ENCODE results near the gene RAB9B. TPM values are rescaled to one million over a fixed set of nuclear protein-coding genes. Genes with fewer than 3 reads are reported as not detected.

The RAB9B gene
- total RNA-seq, 1 donor from 2014 or later: 38.0 TPM

- intact Hi-C loops (cut with DNase I): no loop called here
- no peak for DNase-seq (ENCODE audit: low spot score)
Observed at GRCh38 chrX:103779141-103779789, 52.8 kb downstream of the RAB9B start.

GRCh38 chrX:103776546-103776945 lies 55.5 kb downstream of the RAB9B start, which contains the start of gene PLP1:
PLP1 (plus strand) TSS chrX:103776840; CDS start chrX:103776996, 156 bp downstream.
- intact Hi-C loops (cut with DNase I): no loop called here
- DNase-seq (ENCODE audit: low spot score): no peak

DNA sequence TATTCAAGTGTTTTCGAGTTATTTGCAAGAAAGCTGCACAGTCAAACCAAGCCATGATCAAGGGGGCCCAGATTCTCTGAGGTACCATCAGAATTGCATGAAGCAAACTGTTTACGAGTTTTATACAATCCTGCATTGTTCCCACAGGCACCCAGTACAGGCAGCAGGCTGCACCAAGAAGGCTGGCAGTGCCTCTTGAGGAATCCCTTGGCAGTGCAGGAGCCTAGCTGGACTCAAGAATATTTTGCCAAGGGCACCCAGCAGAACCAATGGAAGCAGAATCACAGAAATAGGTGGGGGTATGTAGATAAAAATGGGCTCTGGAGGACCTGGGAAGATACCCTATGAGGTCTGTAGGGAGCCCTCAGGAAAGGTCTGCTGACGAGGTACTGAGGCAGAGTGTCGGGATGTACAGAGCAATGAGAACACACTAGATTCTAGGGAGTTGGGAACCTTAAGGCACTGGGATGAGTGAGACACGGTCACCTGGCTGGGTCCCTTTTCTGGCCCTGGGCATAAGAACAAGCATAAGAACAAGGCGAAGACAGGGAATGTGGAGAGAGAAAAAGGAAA lies 57.9 kb downstream of the RAB9B start:
- DNase-seq (ENCODE audit: low spot score): no peak
- intact Hi-C loops (cut with DNase I): no loop called here

DNA sequence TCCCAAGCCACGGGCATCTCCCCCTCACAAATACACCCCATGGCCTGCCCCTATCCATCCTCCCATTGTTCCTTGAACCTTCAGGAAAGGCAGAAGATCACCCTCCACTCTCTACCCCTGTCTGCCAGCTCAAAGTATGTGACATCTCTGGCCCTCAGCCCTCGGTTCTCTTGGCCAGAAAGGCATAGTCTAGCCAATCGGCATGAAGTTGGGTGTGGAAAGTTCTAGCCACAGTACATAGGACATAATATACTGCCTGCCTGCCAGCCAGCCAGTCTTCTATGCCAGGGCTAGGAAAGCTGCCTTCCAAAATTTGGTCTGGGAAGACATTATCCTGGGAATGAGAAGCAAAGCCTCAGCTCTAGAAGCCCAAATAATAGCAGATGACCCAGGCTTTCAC lies 58.6 kb downstream of the RAB9B start:
- DNase-seq (ENCODE audit: low spot score): no peak
- intact Hi-C loops (cut with DNase I): no loop called here

Other genes starting within 250 kb of the RAB9B start
- gene TCEAL4, start 246.7 kb downstream of the RAB9B start, total RNA-seq: 68.0 TPM
- 24.7 TPM for gene TCEAL3, start 224.3 kb downstream of the RAB9B start, total RNA-seq
- gene TCEAL1, start 203.3 kb downstream of the RAB9B start, total RNA-seq: 22.1 TPM
- 171 TPM for gene MORF4L2, start 145.6 kb downstream of the RAB9B start, total RNA-seq
- gene TMEM31, start 121.3 kb downstream of the RAB9B start, total RNA-seq: not detected
- gene PLP1, start 55.4 kb downstream of the RAB9B start, total RNA-seq: 2.2 TPM
- 1.3 TPM for gene TMSB15B, start 130.4 kb upstream of the RAB9B start, total RNA-seq
- gene H2BW1, start 181.5 kb upstream of the RAB9B start, total RNA-seq: not detected
- not detected for gene H2BW2, start 207.7 kb upstream of the RAB9B start, total RNA-seq
- 0.24 TPM for gene TMSB15C, start 244.0 kb upstream of the RAB9B start, total RNA-seq